RWPE1 (cell line): ENCODE results near the gene GNGT1.

Experiments used
- CTCF ChIA-PET: fragments of 350-600 bp; sonication (Branson Sonifier 250); formaldehyde crosslinking; extraction: SDS; loops from one replicate; lab custom pipeline; 2021; lab: Yijun Ruan, JAX
- POLR2A ChIA-PET: fragments of 400-600 bp; formaldehyde crosslinking; extraction: SDS; loops from one replicate; lab custom pipeline; 2020; ENCODE audit warnings: antibody characterized with exemption; ENCODE audit not compliant: low non-redundant PET; lab: Yijun Ruan, JAX
- DNase-seq: peaks from one replicate; pipeline ENCODE4 v3.0.0; 2012; ENCODE audit warnings: low spot score
- H3K27ac ChIP-seq: fragments of 450-650 bp; 2 replicates; pipeline ENCODE4 v1.5.1; 2017
- CTCF ChIP-seq: fragments of 450-650 bp; conservative IDR thresholded peaks from 2 replicates; pipeline ENCODE4 v1.5.1; 2017; ENCODE audit warnings: low read depth, mild to moderate bottlenecking

GNGT1 gene

GRCh38 chr7:93945756-93946535 lies 39.6 kb downstream of the GNGT1 start:
- no peak for TF ChIP-seq CTCF
- DNase-seq, result no peak
- POLR2A ChIA-PET, result no interaction called here
- no peak overlapping the region for H3K27ac ChIP-seq
- CTCF ChIA-PET, result interaction anchor here (0.6 kb wide), 1 partner anchor 14 kb away, joined by 4 read pairs; no protein-coding TSS in a partner anchor

GRCh38 chr7:93948106-93948505 lies 41.7 kb downstream of the GNGT1 start:
- no peak for TF ChIP-seq CTCF
- no peak for DNase-seq
- POLR2A ChIA-PET, result no interaction called here
- CTCF ChIA-PET, result interaction anchor here (0.8 kb wide), 1 partner anchor 326 kb away, joined by 3 read pairs; no protein-coding TSS in a partner anchor
- H3K27ac ChIP-seq, result no peak overlapping the region

GRCh38 chr7:93948873-93949272 lies 42.5 kb downstream of the GNGT1 start:
- TF ChIP-seq CTCF, result no peak
- H3K27ac ChIP-seq, result no peak overlapping the region
- no peak for DNase-seq
- ChIA-PET POLR2A (no interaction called here), CTCF (no interaction called here)

- DNase-seq, result peak; percentile 13
- TF ChIP-seq CTCF, result no peak
- no peak overlapping the region for H3K27ac ChIP-seq
- POLR2A ChIA-PET, result no interaction called here
- CTCF ChIA-PET, result no interaction called here
These were observed 43.1 kb downstream of the GNGT1 start for GRCh38 chr7:93949423-93949822.

GRCh38 chr7:93955304-93955703 lies 48.9 kb downstream of the GNGT1 start:
- no peak for DNase-seq
- ChIA-PET POLR2A (no interaction called here), CTCF (interaction anchor here (1.0 kb wide), 1 partner anchor 52 kb away, joined by 3 read pairs; no protein-coding TSS in a partner anchor)
- TF ChIP-seq CTCF, result no peak
- H3K27ac ChIP-seq, result no peak overlapping the region

- ChIA-PET POLR2A (no interaction called here), CTCF (no interaction called here)
- no peak for TF ChIP-seq CTCF
- no peak for DNase-seq
- no peak overlapping the region for H3K27ac ChIP-seq
These were observed 51.4 kb downstream of the GNGT1 start for GRCh38 chr7:93957767-93958166.
